GM19452 (cell line): ENCODE results near the gene IGSF1.

ENCODE experiments used
- ATAC-seq: cut with Tn5 transposase; IDR thresholded peaks from one replicate; pipeline ENCODE4 v1.9.1; 2021; ENCODE audit not compliant: unreplicated experiment

Gene IGSF1, protein sequence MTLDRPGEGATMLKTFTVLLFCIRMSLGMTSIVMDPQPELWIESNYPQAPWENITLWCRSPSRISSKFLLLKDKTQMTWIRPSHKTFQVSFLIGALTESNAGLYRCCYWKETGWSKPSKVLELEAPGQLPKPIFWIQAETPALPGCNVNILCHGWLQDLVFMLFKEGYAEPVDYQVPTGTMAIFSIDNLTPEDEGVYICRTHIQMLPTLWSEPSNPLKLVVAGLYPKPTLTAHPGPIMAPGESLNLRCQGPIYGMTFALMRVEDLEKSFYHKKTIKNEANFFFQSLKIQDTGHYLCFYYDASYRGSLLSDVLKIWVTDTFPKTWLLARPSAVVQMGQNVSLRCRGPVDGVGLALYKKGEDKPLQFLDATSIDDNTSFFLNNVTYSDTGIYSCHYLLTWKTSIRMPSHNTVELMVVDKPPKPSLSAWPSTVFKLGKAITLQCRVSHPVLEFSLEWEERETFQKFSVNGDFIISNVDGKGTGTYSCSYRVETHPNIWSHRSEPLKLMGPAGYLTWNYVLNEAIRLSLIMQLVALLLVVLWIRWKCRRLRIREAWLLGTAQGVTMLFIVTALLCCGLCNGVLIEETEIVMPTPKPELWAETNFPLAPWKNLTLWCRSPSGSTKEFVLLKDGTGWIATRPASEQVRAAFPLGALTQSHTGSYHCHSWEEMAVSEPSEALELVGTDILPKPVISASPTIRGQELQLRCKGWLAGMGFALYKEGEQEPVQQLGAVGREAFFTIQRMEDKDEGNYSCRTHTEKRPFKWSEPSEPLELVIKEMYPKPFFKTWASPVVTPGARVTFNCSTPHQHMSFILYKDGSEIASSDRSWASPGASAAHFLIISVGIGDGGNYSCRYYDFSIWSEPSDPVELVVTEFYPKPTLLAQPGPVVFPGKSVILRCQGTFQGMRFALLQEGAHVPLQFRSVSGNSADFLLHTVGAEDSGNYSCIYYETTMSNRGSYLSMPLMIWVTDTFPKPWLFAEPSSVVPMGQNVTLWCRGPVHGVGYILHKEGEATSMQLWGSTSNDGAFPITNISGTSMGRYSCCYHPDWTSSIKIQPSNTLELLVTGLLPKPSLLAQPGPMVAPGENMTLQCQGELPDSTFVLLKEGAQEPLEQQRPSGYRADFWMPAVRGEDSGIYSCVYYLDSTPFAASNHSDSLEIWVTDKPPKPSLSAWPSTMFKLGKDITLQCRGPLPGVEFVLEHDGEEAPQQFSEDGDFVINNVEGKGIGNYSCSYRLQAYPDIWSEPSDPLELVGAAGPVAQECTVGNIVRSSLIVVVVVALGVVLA (N-terminal part only)

DNA sequence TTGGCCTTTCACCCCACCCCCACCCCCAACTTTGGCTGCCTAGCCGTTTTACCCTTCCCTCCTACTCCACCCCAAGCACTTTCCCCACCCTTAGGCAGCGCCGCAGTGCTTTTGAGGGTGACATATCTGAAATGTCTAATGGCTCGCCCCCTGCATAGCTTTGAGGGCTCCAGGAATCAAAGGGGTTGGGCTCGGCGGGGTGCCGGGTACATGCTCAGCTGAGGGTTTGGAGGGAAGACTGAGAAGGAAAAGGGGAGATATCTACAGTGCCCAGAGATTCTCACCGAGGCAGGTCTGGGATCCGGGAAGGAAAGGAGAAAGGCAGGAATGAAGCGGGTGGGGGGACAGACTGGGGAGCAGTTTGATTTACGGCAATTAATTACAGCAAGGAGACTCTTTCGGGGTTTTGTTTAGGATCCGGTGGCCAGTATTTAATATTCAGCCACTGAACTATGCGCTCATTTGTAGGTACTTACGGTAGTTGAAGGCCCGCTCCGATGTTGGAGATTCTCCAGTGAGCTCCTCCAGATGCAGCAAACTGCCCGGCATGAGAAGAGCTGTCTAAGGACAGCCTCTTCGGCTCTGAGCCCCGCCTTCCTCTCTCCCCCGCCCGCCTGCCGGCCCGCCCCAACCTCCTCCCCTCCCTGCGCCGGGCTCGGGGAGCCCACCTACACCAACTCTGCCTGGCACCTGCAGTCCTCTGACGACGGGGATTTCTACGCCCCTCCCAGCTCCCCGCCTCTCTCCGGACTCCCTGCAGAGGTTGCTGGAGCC lies at the start of gene IGSF1:
TSS of gene IGSF1 (minus strand) at position 569 of the 774 bp plus-strand sequence. CDS start 2,632 bp downstream, outside the sequence.
- no peak for ATAC-seq

DNA sequence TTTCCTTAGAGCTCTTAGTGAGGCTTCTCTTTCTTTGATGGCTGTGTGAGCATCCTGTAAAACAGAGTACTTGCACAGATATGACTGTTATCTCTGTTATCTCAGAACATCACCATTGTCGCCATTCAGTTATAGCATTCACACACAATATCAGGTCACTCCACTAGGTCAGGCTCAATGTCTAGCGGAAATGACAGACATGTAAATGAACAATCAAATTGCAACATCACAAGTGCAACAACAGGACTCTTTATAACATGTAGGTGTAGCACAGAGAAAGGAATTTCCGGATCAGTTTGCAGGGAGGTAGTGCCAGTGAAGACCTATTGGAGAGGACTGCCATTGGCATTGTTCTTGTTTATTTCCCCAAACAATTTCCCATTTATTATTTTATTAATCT lies 43.2 kb upstream of the IGSF1 start:
- ATAC-seq = no peak

DNA sequence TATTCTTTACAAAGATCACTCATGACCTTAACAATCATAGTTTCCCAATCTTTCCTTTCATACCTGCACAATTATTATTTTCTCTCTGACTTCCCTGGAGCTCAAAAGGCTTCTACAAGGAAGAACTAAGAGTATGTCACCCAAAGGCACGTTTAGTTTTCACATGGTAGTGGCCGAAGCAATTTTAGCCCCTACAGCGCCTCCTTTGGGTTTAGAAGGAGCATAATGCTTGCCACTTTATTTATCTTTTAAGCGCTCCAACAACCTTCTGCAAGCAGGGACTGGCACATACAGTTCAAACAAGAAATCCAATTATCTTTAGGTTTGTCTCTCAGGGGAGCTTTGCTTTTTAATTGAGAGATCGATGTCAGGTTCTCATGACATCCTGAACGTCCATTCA lies 42.0 kb upstream of the IGSF1 start:
- ATAC-seq = no peak

DNA sequence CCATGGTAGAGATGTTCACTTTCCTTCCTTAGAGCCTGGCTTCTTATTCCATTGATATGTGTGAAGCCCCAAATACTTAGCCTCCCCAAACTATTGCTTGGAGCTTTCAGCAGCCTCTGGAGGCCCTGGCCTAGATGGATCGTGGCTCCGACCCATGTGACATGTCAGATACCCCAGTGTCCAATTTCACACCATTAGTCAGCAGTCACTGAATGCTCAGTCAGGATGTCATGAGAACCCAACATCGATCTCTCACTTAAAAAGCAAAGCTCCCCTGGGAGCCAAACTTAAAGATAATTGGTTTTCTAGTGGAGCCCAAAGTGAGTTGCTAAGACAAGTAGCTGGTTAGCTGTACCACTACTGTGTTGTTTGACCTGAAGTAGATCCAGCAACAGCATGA lies 41.6 kb upstream of the IGSF1 start:
- ATAC-seq = no peak

DNA sequence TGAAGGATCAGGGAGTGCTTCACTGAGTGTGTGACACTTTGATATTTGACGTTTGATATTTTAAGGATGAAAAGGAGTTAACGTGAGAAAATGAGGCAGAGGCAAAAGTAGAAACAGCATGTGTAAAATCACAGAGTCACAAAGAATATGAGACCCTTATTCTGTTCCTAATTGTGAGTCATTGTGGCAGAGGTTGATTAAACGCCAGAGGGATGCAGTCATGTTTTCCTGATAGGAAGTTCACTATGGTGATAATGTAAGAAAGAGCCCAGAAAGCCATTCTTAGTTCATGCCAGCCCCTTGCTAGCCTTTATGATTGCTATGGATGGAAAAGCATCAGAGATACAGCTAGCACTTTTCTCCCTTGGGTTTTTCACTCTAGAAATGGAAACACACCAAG lies 33.5 kb upstream of the IGSF1 start:
- ATAC-seq = no peak

DNA sequence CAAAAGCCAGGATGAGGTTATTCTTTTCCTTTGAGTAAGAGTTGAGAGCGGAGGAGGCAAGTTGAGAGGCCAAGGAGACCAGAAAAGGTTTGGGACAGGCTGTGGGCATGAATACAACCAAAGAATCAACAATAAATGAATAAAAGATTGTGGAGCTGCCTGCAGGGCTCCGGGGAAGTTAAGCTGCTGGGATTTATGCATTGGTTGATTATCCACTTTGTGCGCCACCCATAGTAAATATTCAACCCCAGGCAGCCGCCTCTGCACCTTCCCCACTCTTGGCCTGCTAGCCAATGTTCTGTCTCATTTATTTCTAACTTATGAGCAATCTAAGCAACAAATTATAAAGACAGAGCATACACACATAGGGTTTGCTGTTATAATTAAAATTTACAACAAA lies 28.2 kb upstream of the IGSF1 start:
- ATAC-seq = no peak

DNA sequence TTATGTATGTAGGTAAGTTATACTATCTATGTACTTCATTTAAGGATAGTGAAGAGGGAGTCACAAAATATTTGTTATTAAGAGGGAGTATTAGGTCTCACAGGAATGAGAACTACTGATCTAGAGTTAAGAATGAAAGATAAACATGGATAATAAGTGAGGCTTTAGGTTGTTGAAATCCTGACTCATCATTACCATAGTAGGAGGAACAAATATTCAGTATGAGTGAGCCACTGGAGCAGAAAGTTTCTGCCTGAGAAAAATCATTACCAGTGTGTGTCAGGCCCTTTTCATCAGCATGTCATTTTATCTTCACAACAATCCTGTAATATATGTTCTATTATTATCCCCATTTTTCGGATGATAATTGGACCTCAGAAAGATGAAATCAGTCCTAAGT lies 27.2 kb upstream of the IGSF1 start:
- ATAC-seq = no peak

DNA sequence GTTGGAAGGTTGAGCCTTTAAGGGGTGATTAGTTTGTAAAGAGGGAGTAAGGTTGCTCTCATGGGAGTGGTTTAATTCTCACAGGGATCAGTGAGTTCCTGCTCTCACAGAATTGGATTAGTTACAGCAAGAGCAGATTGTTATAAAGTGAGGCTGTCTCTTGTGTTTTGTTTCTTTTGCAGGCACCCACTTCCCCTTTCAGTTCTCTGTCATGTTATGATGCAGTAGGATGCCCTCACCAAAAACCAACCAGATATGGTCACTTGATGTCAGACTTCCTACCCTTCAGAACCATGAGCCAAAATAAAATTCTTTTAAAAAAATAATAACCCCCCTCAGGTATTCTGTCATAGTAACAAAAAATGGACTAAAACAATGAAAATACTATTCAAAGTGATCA lies 19.9 kb upstream of the IGSF1 start:
- ATAC-seq = no peak

DNA sequence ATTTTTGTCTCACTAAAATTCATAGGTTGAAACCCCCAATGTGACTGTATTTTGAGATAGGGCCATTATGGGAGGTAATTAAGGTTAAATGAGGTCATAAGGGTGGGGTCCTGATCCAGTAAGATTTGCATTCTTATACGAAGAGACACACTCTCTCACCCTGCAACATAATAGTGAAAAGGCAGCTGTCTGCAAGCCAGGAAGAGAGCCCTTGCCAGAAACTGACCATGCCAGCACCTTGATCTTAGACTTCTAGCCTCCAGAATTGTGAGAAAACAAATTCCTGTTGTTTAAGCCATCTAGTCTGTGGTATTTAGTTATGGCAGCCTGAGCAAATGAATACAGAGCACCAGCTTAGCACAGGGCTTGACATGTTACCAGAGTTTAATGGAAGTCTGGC lies 17.5 kb upstream of the IGSF1 start:
- ATAC-seq = no peak

DNA sequence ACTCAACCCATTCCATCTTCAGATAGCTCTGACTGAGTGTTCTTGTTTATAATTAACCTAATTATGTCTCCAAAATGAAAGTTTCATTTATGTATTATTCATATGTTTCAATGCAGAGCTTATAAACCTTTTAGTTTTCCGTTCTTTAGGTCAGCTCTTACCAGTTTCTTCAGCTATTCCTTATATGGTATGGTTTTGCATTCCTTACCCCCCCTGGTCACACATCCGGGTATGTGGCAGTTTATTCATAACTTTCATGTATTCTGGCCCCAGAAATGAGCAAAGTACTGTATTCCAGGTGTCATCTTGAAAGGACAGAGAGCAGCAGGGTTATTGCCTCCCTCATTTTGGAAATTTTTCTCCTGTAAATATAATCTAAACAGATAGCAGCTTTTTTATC lies 16.8 kb upstream of the IGSF1 start:
- ATAC-seq = no peak

DNA sequence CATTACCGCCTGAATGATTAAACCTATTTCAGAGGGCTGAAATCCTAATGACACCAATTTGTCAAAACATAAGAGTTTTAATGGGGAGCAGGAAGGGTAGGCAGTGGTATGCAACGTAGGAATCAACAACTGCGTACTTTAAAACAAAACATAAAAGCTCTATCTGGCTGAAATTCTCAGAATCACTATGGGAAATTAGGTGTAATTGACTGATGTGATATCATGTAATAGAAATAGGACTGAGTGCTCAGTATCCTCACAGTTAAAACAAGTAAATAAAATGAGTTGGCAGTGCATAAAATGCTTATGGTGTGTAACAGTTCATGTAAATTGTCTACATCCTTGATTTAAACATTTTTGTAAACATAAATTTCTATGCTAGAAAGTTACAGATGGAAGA lies 13.6 kb upstream of the IGSF1 start:
- ATAC-seq = no peak

DNA sequence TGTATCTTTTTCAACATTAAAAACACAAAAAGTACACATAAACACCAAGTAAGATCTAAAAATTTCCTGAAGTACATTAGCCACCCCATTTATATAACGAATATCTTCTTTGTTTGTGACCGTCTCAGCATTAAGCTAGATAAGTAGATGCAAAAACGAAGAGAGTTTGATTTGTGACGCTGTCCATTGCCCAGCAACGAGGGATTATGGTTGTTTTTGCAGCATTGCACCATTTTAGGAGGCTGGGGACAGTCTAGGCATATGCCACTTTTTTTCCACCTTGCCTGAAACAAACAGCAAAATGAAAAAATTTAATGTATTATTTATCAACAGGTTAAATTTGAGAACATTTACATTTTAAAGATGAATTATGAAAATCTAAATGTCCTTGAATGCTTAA lies 12.0 kb upstream of the IGSF1 start:
- ATAC-seq = no peak

DNA sequence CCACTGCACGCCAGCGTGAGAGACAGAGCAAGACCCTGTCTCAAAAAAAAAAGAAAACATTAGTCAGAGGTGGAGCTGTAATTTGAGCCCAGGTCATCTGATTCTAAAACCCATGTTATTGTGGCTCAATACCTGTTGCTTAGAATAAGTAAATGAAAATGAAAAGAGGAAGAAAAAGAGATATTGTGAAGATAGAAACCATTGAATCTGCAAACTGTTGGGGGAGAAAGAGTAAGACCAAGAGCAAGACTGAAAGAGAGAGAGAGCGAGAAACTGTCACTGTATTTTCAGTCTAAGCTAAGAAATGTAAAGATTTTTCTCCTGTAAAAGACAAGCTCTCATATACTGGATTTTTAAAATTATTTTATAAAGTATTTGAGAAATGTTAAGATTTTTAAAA lies 9.7 kb upstream of the IGSF1 start:
- ATAC-seq = no peak

DNA sequence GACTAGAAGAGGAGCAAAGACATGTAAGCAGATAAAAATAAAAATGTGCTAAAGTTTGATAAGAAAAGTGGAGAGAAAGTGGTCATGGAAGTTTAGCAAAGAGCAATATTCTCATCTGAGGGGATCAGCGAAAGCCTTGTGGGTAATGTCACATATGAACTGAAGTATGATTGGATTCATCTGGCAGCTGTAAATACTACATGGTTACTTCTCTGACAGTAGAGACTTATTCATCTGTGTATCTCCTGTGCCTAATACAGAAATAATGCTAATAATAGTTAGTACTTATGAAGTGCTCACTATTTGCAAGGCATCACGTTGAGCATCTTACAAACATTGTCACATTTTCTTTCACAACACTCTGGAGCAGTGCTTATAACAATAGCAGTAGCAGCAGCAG lies 8.9 kb upstream of the IGSF1 start:
- no peak for ATAC-seq

DNA sequence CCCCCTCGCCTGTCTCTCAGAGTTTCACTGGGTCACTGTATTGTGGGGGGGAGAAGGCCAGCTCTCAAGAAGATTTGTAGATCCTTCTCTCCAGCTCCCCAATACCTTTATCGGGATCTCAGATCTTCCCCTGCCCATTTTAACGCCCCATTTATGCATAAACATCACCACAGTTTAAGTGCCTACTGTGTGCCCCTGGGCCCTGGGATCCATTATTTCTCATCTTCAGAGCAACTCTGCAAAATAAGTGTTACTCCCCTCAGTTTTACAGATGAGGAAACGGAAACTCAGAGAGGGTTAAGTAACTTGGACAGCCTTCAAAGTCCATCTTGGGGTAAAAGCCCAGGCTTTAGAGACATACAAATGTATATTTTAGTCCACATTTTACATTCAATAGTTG lies 421 bp upstream of the IGSF1 start:
- ATAC-seq = no peak

DNA sequence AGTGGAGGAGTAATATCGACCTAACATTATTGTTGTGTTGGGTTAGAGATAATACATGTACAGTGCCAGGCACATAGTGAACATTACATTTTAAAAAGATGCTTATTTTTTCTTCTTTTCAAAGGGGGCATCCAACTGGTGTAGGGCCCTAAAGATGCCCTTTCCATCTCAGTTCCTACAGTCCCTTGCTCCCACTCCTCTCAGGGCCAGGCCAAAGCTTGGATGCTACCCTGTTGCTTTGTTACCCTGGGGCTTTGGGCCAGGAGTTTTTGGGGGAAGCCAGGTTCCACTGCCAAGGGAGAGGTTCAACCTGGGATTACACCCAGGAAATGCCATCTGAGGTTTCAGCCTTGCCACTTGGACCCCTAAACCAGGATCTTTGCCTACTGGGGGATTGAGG lies 918 bp downstream of the IGSF1 start:
- ATAC-seq = no peak

DNA sequence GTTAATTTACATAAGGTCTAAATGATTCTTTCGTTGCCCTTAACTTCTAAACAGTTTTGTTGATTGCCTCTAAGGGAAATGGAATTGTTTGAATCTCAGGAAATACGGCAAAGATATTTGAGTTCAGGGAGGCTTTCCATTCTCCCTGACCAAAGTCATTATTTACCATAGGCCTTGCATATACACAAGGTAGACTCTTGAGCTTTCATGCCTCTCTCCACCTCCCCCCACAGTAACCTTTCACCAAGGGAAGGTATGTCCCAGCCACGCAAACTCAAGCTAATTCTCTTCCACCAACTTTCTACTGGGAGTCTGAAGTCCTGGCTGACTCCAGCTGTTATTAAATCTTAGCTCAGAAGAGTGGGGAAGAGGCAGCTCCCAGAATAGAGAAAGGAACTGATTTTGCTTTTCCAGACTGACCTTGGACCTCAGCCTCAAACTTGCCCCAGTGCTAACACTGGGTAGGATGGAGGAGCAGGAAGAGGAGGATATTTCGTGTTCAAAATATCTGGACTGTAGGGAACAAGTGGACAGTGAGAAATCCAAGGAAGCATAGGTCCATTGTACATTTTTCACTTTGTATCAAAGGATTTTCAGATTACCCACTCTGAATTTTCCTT lies 1.4 kb downstream of the IGSF1 start:
- no peak for ATAC-seq

DNA sequence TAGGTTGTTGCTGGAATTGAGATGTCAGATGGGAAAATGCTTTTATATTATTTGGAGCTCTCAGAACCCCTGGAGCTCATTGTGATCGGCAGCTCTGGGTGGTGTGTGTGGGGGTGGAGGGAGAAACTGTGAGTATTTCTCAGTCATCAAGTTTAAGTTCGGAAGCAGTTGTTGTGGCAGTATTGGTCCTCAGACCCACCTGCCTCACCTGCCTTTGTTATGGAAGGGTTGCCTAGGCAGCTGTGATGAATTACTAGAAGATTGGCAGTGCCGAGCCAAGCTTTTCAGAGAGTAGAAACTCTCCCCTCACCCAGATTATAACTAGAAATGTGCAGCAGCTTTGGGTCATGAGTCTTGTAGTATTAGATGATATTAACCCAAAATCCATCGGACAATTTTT lies 9.5 kb downstream of the IGSF1 start:
- ATAC-seq = no peak

DNA sequence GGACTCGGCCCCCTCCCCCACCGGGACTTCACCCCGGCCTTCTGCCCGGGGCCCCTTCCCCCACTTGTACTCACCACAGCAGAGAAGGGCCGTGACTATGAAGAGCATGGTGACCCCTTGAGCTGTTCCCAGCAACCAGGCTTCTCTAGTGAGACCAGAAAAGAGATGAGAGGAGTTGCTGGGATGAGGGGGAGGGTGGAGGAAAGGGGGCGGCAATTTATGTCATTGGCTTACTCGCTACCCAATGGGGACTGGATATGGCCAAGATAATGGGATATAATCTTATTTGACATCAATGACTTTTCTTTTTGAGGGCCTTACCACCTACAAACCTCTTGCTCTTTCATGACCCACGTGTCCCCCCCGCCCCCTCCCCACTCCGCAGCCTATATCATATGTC lies 9.9 kb downstream of the IGSF1 start:
- ATAC-seq = no peak

DNA sequence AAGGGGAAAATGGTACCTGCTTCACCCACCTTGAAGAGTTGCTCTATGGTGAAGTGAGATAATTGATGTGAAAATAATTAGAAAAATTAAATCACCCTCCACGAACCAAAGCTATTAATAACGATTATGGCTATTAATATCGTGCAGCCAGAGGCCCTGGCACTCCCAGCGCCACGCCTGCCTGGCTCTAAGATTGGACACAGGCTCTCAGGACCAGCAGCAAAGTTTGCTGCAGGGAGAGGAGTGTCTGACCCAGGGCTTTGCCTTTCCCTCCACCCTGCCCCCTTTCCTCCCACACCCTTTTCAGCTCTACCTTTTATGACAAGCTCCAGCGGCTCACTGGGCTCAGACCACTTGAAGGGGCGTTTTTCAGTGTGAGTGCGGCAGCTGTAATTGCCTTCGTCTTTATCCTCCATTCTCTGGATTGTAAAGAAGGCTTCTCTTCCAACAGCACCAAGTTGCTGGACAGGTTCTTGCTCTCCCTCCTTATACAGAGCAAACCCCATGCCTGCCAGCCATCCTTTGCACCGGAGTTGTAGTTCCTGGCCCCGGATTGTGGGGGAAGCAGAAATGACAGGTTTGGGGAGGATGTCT lies 11.5 kb downstream of the IGSF1 start:
- no peak for ATAC-seq
